ENCODE measurements around the gene SLC6A6. TPM values are rescaled to one million over a fixed set of nuclear protein-coding genes. Genes with fewer than 3 reads are reported as not detected.

The SLC6A6 gene
- polyA plus RNA-seq, 2 donors, result 2.5 to 3.8 TPM

DNA sequence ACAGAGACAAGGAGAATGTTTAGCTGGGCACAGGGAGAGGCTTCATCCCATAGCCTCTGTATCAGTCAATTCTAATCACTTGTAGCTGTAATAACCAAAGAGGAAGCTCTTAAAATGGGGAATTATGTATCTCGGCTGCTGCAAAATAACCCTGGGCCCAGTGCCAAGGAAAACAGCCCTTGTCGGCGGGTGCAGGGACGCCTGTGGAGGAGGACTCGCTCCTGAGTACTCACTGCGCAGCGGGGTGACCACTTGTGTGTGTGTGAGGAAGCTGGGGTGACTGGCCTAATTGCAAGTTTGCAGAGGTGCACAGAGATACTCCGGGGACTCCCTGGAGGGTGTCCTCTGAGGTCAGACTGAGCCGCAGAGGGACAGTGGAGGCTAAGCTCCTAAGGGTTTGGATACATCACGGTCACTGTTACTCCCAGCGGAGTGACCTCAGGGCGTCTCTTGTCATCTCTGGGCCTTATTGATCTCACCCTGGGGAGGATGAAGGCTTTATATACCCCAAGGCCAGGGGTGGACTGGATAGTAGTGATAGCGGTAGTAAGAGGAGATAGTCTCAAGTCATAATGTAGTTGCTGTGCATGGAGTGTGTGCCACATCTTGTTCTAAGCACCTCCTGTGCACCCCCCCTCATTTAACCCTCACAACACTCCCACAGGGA is 37.2 kb downstream of the SLC6A6 start:
- H3K4me1 ChIP-seq (ENCODE audit: control insufficient read depth in 2 of 2, insufficient read depth in 2 of 2, low read length in 1 of 2), result peaks cover 3 to 18% of the 10 kb centered on the region in 2 donors
- H3K27ac ChIP-seq (ENCODE audit: low read depth in 2 of 2, low read length in 1 of 2), result no peak overlapping the region
- no peaks in the 10 kb centered on the region for H3K27me3 ChIP-seq (ENCODE audit: control insufficient read depth in 1 of 2, insufficient read depth in 2 of 2, low read length in 2 of 2)
- H3K9me3 ChIP-seq (ENCODE audit: control insufficient read depth in 2 of 2, insufficient read depth in 1 of 2, low read depth in 1 of 2, low read length in 1 of 2), result no peaks in the 10 kb centered on the region
- H3K36me3 ChIP-seq (ENCODE audit: control insufficient read depth in 2 of 2, insufficient read depth in 2 of 2, low read length in 1 of 2), result no peaks in the 10 kb centered on the region
- H3K4me3 ChIP-seq (ENCODE audit: low read depth in 1 of 2, low read length in 2 of 2), result no peak overlapping the region
- WGBS, 2 donors, result 41 to 60% methylated on average over 13 of the region's 13 CpGs

DNA sequence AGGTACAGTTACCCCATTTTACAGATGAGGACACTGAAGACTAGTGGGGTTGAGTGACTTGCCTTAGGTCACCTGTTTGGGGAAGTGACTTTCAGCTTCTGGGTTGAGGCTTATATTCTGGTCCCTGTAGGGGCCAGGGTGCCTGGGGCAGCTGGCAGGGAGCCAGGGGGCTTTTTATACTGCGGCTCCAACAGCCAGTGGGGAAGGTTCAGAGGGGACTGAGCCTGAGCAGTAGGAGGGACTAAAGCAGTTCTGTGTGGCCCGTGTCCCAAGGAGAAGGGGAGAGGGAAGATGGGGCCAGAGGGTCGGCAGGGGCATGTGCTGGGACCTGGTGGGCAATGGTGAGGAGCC is 37.7 kb downstream of the SLC6A6 start:
- WGBS, 2 donors, result 72 to 73% methylated on average over 3 of the region's 3 CpGs
- Histone ChIP-seq H3K27ac (ENCODE audit: low read depth in 2 of 2, low read length in 1 of 2) (no peak overlapping the region), H3K4me1 (ENCODE audit: control insufficient read depth in 2 of 2, insufficient read depth in 2 of 2, low read length in 1 of 2) (peaks cover under 1 to 14% of the 10 kb centered on the region in 2 donors), H3K27me3 (ENCODE audit: control insufficient read depth in 1 of 2, insufficient read depth in 2 of 2, low read length in 2 of 2) (no peaks in the 10 kb centered on the region), H3K36me3 (ENCODE audit: control insufficient read depth in 2 of 2, insufficient read depth in 2 of 2, low read length in 1 of 2) (no peaks in the 10 kb centered on the region), H3K9me3 (ENCODE audit: control insufficient read depth in 2 of 2, insufficient read depth in 1 of 2, low read depth in 1 of 2, low read length in 1 of 2) (no peaks in the 10 kb centered on the region), H3K4me3 (ENCODE audit: low read depth in 1 of 2, low read length in 2 of 2) (no peak overlapping the region)

DNA sequence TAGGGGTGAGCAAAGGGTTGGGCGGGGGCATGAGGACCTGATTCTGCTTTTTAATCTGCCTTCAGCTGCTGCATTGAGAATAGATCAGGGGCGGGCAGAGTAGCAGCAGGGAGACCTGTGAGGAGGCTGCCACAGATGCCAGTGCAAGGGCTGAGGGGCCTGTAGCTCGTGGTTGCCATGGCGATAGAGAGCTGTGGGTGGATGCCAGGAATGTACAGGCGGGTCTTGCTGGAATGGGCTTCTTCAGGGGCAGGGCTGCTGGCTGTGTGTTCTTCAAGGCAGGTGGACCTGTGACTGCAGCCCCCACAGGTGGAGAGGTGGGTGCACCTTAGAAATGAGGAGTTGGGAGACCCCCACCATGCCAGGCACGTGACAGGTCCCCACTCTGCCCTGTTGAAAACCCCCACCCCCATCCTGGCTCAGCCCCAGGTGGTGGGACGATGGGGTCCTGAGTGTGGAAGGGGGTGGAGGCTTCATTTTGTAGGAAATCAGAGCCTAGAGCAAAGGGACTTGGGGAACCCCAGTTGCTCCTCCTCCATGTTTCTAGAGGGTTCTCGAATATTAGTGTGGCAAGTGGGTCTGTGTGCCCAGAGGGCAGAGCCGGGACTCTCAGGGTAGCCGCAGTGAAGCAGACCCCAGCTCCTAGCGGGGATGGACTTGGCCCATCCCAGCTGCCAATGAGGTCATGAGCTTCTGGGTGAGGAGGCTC is 38.3 kb downstream of the SLC6A6 start:
- Histone ChIP-seq H3K4me1 (ENCODE audit: control insufficient read depth in 2 of 2, insufficient read depth in 2 of 2, low read length in 1 of 2) (peaks cover 0 to 14% of the 10 kb centered on the region in 2 donors), H3K4me3 (ENCODE audit: low read depth in 1 of 2, low read length in 2 of 2) (no peak overlapping the region), H3K9me3 (ENCODE audit: control insufficient read depth in 2 of 2, insufficient read depth in 1 of 2, low read depth in 1 of 2, low read length in 1 of 2) (no peaks in the 10 kb centered on the region), H3K27ac (ENCODE audit: low read depth in 2 of 2, low read length in 1 of 2) (no peak overlapping the region), H3K36me3 (ENCODE audit: control insufficient read depth in 2 of 2, insufficient read depth in 2 of 2, low read length in 1 of 2) (peaks cover 3 to 4% of the 10 kb centered on the region in 2 donors), H3K27me3 (ENCODE audit: control insufficient read depth in 1 of 2, insufficient read depth in 2 of 2, low read length in 2 of 2) (no peaks in the 10 kb centered on the region)
- 70 to 79% methylated on average over 11 of the region's 11 CpGs for WGBS, 2 donors

DNA sequence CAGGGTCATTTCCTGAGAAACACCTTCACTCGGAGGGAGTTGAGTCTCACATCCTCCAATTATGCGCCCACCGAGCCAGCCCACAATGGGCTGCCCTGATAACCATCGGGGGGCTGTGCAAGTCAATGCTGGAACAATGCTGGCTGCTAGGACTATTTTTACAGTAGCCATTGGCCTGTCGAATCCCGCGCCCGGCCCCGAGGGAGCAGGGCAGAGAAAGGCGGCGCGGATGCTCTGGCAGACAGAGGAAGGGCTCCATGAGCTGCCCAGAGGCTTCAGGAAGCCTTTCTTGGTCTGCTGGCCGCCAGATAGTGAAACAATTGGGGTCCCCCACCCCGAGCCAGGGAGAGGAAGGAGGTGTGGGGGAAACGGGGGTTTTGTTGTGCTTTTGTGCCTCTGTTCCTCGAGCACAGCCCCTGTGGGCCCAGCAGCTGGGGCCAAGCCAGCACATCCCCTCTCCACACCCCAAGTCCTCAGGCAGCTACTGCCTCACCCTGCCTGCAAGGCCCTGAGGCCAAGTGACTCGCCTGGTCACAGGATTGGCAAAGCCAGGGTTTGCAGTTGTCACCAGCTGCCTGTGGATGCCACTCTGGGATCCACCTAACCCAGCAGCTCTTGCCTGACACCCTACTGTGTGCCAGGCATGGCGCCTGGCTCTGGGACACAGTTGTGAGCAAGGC is 39.0 kb downstream of the SLC6A6 start:
- H3K27me3 ChIP-seq (ENCODE audit: control insufficient read depth in 1 of 2, insufficient read depth in 2 of 2, low read length in 2 of 2), result no peaks in the 10 kb centered on the region
- no peak overlapping the region for H3K27ac ChIP-seq (ENCODE audit: low read depth in 2 of 2, low read length in 1 of 2)
- no peaks in the 10 kb centered on the region for H3K9me3 ChIP-seq (ENCODE audit: control insufficient read depth in 2 of 2, insufficient read depth in 1 of 2, low read depth in 1 of 2, low read length in 1 of 2)
- peaks cover 0 to 14% of the 10 kb centered on the region in 2 donors for H3K4me1 ChIP-seq (ENCODE audit: control insufficient read depth in 2 of 2, insufficient read depth in 2 of 2, low read length in 1 of 2)
- WGBS, 2 donors, result 69 to 77% methylated on average over 18 of the region's 18 CpGs
- peaks cover 5 to 7% of the 10 kb centered on the region in 2 donors for H3K36me3 ChIP-seq (ENCODE audit: control insufficient read depth in 2 of 2, insufficient read depth in 2 of 2, low read length in 1 of 2)
- H3K4me3 ChIP-seq (ENCODE audit: low read depth in 1 of 2, low read length in 2 of 2), result no peak overlapping the region

DNA sequence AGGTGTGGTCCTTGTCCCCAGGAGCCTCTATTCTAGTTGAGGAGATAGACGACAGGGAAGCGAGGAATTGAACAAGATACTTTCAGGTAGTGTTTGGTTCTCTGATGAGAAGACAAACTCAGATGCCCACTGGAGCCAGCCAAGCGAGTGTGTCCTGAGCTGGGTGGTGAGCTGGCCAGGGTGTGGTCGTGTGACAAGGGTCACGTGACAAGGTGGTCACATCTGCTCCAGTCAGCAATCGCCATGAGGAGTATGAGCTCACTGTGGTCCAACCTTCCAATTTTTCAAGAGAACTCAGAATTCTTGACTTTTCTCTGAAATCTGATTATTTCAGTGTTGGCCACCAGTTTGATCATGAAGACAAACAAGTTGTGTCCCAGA is 39.5 kb downstream of the SLC6A6 start:
- H3K4me1 ChIP-seq (ENCODE audit: control insufficient read depth in 2 of 2, insufficient read depth in 2 of 2, low read length in 1 of 2), result peaks cover 0 to 10% of the 10 kb centered on the region in 2 donors
- no peak overlapping the region for H3K4me3 ChIP-seq (ENCODE audit: low read depth in 1 of 2, low read length in 2 of 2)
- no peak overlapping the region for H3K27ac ChIP-seq (ENCODE audit: low read depth in 2 of 2, low read length in 1 of 2)
- peaks cover 5 to 7% of the 10 kb centered on the region in 2 donors for H3K36me3 ChIP-seq (ENCODE audit: control insufficient read depth in 2 of 2, insufficient read depth in 2 of 2, low read length in 1 of 2)
- WGBS, 2 donors, result 90 to 91% methylated on average over 6 of the region's 6 CpGs
- H3K9me3 ChIP-seq (ENCODE audit: control insufficient read depth in 2 of 2, insufficient read depth in 1 of 2, low read depth in 1 of 2, low read length in 1 of 2), result no peaks in the 10 kb centered on the region
- no peaks in the 10 kb centered on the region for H3K27me3 ChIP-seq (ENCODE audit: control insufficient read depth in 1 of 2, insufficient read depth in 2 of 2, low read length in 2 of 2)

DNA sequence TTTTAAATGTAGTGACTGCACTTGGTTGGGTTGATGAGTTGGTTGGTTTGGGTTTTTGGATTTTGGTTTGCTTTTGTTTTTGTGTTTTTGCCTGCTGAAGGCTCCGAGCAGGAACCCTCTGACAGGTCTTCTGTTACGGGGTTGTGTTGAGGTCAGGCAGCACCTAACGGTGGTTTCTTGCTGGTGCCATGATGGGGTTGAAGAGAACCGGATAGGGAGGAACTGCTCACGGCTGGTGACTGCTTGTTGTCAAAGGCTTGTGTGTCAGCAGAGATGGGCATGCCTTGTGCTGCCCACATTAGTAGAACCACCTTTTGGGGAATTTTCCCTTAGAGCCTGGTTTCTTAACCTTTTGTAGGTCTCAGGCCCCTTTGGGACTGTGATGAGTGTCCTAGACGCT is 42.0 kb downstream of the SLC6A6 start:
- Histone ChIP-seq H3K9me3 (ENCODE audit: control insufficient read depth in 2 of 2, insufficient read depth in 1 of 2, low read depth in 1 of 2, low read length in 1 of 2) (no peaks in the 10 kb centered on the region), H3K4me3 (ENCODE audit: low read depth in 1 of 2, low read length in 2 of 2) (no peak overlapping the region), H3K4me1 (ENCODE audit: control insufficient read depth in 2 of 2, insufficient read depth in 2 of 2, low read length in 1 of 2) (peaks cover 0 to 10% of the 10 kb centered on the region in 2 donors), H3K36me3 (ENCODE audit: control insufficient read depth in 2 of 2, insufficient read depth in 2 of 2, low read length in 1 of 2) (peaks cover 8 to 22% of the 10 kb centered on the region in 2 donors), H3K27ac (ENCODE audit: low read depth in 2 of 2, low read length in 1 of 2) (no peak overlapping the region), H3K27me3 (ENCODE audit: control insufficient read depth in 1 of 2, insufficient read depth in 2 of 2, low read length in 2 of 2) (no peaks in the 10 kb centered on the region)
- 91 to 95% methylated on average over 6 of the region's 6 CpGs for WGBS, 2 donors

DNA sequence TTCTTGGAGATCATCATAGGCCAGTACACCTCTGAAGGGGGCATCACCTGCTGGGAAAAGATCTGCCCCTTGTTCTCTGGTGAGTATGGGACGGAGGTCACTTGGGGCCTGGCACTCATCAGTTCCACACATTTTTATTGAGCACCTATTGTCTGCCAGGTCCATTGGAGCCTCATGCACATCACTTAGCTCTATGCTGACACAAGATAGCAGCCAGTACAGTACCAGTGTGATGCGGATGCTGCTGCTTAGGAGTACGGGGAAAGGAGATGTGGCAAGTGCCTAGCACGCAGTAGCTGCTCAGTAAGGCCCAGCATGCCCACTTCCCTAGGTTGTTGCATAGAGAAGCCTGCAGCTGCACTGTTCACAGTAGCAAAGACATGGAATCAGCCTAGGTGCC is 43.4 kb downstream of the SLC6A6 start:
- peaks cover 8 to 22% of the 10 kb centered on the region in 2 donors for H3K36me3 ChIP-seq (ENCODE audit: control insufficient read depth in 2 of 2, insufficient read depth in 2 of 2, low read length in 1 of 2)
- no peaks in the 10 kb centered on the region for H3K9me3 ChIP-seq (ENCODE audit: control insufficient read depth in 2 of 2, insufficient read depth in 1 of 2, low read depth in 1 of 2, low read length in 1 of 2)
- no peaks in the 10 kb centered on the region for H3K27me3 ChIP-seq (ENCODE audit: control insufficient read depth in 1 of 2, insufficient read depth in 2 of 2, low read length in 2 of 2)
- no peak overlapping the region for H3K27ac ChIP-seq (ENCODE audit: low read depth in 2 of 2, low read length in 1 of 2)
- WGBS, 2 donors, result 97 to 99% methylated on average over 4 of the region's 4 CpGs
- peaks cover 0 to 7% of the 10 kb centered on the region in 2 donors for H3K4me1 ChIP-seq (ENCODE audit: control insufficient read depth in 2 of 2, insufficient read depth in 2 of 2, low read length in 1 of 2)
- H3K4me3 ChIP-seq (ENCODE audit: low read depth in 1 of 2, low read length in 2 of 2), result no peak overlapping the region

DNA sequence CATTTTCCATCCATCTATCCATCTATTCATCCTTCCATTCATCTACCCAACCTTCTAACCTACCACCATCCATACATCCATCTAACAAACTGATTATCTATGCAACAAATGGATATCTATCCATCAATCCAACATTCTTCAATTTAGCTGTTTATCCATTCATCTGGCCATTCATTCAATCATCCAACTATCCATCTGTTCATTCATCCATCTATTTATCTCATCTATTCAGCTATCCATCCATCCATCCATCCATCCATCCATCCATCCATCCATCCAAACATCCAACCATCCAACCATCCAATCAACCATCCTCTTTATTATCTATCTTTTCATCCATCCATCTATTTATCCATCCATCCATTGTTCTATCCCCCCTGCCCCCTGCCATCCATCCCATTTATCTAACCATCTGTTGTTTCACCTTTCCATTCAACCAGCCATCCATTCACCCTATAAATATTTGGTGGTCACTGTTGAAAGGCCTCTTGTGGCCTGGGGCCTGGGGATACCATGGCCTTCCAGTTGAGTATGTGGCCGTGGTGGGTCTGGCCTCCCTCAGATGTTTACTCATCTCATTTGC is 44.7 kb downstream of the SLC6A6 start:
- Histone ChIP-seq H3K27ac (ENCODE audit: low read depth in 2 of 2, low read length in 1 of 2) (no peak overlapping the region), H3K4me3 (ENCODE audit: low read depth in 1 of 2, low read length in 2 of 2) (no peak overlapping the region), H3K36me3 (ENCODE audit: control insufficient read depth in 2 of 2, insufficient read depth in 2 of 2, low read length in 1 of 2) (peaks cover 8 to 25% of the 10 kb centered on the region in 2 donors), H3K4me1 (ENCODE audit: control insufficient read depth in 2 of 2, insufficient read depth in 2 of 2, low read length in 1 of 2) (peaks cover 3 to 7% of the 10 kb centered on the region in 2 donors), H3K9me3 (ENCODE audit: control insufficient read depth in 2 of 2, insufficient read depth in 1 of 2, low read depth in 1 of 2, low read length in 1 of 2) (no peaks in the 10 kb centered on the region), H3K27me3 (ENCODE audit: control insufficient read depth in 1 of 2, insufficient read depth in 2 of 2, low read length in 2 of 2) (no peaks in the 10 kb centered on the region)
- WGBS, 2 donors, result 94 to 97% methylated on average over 1 of the region's 1 CpG

DNA sequence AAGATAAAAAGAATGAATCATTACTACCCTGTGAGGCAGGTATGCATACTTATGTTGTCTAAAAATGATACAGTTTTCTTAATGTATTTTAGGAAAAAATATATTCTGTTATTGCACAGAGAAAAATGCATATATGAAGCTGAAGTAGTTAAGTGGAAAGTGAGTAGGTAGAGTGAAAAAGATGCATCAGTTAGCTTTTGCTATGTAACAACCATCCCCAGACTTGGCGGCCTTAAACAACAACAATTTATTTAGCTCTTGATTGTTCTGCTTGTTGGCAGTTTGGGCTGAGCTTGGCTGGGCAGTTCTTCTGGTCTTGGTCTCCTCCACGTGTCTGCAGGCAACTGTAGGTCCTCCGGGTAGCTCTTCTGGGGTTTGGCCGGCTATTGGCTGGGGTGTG is 45.7 kb downstream of the SLC6A6 start:
- WGBS, 2 donors, result 88 to 100% methylated on average over 4 of the region's 4 CpGs
- Histone ChIP-seq H3K4me1 (ENCODE audit: control insufficient read depth in 2 of 2, insufficient read depth in 2 of 2, low read length in 1 of 2) (peaks cover 3 to 14% of the 10 kb centered on the region in 2 donors), H3K9me3 (ENCODE audit: control insufficient read depth in 2 of 2, insufficient read depth in 1 of 2, low read depth in 1 of 2, low read length in 1 of 2) (no peaks in the 10 kb centered on the region), H3K27ac (ENCODE audit: low read depth in 2 of 2, low read length in 1 of 2) (no peak overlapping the region), H3K4me3 (ENCODE audit: low read depth in 1 of 2, low read length in 2 of 2) (no peak overlapping the region), H3K27me3 (ENCODE audit: control insufficient read depth in 1 of 2, insufficient read depth in 2 of 2, low read length in 2 of 2) (no peaks in the 10 kb centered on the region), H3K36me3 (ENCODE audit: control insufficient read depth in 2 of 2, insufficient read depth in 2 of 2, low read length in 1 of 2) (peaks cover 8 to 25% of the 10 kb centered on the region in 2 donors)

All from esophagus (tissue), 2 donors.